HG02885 (cell line): ENCODE measurements around the gene SPARCL1.
"Not testable (repeated sequence)": the region's sequence is repeated elsewhere in the genome, so short reads cannot be mapped to it uniquely, and the experiment has no call there.

Experiments used
- ATAC-seq: cut with Tn5 transposase; IDR thresholded peaks from one replicate; pipeline ENCODE4 v1.9.1; 2021; ENCODE audit warnings: mild to moderate bottlenecking; ENCODE audit not compliant: unreplicated experiment, poor library complexity

The SPARCL1 gene

DNA sequence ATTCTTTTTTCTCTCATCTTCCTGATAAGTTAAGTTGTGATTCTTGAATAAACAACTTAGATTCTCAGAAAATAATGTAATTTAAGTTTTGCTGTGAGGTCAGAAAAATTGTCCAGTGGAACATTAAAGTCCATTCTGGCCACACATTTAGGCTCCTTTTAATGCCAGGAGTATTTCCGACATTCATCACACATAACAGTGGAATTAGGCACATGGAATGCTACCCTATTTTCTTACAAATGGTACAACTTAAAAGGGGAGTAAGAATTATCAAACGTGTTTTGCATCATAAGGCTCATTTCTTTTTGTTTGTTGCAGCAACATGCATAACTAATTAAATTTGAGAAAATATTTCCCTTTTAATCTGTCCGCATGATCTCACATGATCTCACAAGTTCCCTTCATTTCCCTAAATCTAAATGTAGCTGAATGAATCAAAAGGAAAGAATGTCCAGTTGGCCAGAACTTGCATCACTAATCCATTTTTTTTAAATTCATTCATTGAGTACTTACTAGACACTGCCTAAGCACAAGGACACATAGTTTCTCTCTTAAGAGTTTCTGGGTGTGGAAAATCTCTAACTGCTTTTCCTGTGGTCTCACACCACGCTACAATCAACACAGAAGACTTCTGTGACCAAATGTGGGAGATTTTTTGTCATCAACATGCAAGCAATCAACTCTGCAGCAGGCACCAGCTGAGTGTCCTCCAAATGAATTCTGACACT is 22.0 kb downstream of the SPARCL1 start:
- no peak for ATAC-seq

DNA sequence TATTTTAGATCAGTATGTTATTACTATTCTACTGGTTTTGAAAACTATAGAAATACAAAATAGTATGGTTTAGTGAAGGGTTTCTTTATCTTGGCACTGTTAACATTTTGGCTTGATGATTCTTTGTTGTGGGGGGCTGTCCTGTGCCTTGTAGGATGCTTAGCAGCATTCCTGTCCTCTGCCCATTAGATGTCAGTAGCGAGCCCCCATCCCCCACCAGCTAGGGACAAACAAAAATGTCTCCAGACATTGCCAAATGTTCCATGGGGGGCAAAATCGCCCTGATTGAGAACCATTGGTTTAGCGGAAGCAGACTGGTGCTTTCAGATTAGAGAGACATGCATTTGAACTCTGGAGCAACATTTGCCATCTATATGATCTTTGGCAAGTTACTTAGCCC is 23.3 kb downstream of the SPARCL1 start:
- ATAC-seq = no peak

DNA sequence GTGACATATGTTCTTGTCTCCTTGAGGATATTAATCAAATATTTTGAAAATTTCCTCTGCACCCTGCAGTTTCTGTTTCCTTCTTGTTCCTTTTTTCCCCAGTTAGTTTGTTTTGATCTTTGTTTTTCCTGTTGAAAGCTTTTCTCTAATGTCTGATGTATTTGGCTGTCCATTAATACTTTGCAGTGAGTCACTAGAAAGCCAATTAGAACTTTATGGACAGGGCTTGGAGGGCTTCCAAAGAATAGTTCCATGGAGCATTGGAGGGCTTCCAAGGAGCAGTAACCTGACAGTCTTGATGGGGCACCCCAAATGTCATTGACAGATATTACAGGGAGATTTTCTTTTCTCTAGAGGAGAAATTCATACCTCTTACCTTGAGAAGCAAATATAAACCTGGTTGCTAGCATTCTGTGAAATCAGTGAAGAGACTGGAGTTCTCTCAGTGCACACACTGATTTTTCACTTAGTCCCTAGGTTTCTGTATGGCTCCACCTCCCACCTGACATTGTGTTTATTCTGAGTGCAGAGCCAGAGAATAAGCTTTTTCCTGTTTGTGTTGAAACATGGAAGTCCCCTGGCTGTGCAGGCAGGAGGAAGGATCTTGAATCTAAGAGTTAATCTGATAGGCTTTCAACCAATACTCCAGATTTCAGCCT is 26.5 kb downstream of the SPARCL1 start:
- ATAC-seq = no peak

DNA sequence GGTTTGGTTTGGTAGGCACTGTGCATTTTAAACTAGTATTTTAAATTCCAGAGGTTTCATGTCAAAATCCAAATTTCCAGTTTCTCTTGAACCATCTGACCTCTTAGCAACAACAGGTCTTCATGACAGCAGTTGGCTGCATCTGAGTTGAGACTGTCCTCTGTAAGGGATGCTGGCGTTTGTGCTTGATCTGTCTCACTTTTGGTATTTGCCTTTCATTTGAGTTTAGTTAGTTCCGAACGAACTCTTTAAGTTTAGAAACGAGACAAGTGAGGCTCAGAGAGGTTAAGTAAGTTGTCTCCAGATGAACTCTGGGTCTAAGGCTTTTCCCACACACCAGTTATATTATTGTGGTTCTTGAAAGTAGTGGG is 29.1 kb downstream of the SPARCL1 start:
- ATAC-seq = peak; percentile 63

DNA sequence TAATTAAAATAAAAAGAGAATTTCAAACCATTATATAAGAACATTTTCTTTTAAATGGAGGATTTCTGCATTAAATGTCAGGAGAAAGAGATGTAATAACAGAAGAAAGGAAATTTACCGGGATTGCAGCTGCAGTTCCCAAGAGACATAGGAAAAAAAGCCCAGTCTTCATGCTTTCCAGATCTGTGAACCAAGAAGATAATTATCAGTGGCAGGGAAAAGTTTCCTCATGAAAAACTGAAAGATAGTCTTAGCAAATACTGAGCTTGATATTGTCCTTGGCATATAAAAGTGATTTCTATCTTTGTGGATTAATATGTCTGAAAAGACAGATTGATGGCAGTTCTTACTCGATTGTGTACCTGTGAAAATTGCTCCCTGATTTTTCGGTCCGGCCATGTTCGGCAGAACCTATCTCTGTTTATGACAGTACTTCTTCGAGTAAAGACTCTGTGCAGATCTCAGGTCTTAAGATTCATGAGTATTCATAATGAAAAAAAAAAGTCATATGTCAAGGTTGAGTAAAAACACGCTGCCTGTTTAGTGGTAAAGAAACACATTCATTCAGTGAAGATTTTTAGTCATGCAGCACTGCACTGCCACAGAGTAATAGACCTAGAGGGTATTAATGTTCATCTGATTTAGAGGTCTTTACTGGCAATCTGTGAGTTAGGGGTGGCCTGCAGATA is 29.6 kb downstream of the SPARCL1 start:
- peak; percentile 88 for ATAC-seq

DNA sequence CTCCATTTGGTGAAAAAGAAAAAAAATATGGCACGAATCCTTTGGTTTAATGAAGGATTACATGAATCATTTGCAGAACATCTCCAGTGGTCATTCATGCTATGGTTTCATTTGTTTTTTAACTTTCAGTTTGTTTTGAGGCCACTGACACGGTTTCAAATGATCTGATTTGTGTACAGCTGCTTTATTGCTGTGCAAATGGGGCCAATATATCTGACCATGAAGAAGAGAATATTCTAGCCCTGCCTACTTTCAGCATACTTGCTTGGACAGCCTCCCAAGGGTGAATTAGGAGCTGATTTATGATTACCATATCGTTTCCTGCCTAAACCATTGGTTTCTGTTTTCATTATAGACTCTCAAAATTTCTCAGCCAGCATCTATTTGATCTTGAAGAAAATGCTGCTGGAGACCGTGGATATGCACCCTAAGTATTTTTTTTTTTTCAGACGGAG is 30.7 kb downstream of the SPARCL1 start:
- peak; percentile 57 for ATAC-seq

DNA sequence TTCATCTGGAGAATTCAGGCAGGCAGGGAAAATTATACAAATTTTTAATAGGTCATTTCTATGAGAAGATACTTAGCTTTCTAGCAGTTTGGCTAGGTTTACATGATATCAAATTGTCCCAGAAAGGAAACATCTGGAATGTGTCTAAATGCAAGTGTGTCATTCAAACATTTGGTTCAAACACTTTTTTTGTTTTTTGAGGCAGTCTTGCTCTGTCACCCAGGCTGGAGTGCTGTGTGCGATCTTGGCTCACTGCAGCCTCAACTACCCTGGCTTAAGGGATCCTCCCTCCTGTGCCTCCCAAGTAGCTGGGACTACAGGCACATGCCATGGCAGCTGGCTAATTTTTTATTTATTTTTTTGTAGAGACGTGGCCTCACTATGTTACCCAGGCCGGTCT is 31.6 kb downstream of the SPARCL1 start:
- ATAC-seq = no peak

DNA sequence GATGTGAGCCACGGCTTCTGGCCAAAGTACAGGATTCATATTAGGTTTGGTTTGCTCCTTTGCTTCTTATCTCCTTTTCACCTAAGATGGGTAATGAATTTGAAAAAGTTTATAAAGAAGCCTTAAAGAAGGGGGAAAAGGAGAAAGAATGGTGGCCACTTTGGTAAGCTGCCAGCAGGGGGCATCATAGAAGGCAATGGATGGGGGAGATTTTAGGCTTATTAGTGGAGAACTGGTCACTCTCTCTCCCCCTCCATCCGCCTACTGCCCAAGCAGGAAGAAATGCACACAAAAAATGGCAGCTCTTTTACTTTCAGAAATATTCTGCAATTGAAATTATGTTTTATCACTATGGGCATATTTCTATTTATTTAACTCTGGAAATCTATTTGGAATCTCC is 32.0 kb downstream of the SPARCL1 start:
- no peak for ATAC-seq

DNA sequence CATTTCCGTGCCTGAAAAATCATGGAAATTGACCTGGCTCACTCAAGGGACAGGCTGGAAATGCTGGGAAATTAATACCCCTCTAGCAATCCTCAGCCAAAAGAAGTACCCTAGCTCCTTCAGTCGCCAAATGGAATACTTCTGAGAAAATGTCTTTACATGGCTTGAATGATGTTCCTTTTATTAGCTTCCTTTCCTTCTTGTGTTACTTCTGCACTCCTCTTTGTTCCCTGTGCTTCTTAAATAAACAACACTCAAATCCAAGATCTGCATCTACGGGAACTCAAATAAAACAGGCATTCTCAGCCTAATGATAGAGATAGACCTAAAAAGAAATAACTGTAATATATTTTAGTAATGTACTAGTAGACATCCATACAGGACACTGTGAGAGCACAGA is 36.1 kb downstream of the SPARCL1 start:
- ATAC-seq = no peak

DNA sequence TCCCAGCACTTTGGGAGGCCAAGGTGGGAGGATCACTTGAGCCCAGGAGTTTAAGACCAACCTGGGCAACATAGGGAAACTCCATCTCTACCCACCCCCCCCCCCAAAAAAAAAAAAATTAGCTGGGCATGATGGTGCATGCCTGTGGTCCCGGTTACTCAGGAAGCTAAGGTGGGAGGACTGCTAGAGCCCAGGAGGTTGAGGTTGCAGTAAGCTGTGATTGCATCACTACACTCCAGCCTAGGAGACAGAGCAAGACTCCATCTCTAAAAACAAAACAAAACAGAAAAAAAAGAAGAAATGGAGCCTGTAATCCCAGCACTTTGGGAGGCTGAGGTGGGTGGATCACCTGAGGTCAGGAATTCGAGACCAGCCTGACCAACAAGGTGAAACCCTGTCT is 37.3 kb downstream of the SPARCL1 start:
- ATAC-seq = not testable (repeated sequence)

DNA sequence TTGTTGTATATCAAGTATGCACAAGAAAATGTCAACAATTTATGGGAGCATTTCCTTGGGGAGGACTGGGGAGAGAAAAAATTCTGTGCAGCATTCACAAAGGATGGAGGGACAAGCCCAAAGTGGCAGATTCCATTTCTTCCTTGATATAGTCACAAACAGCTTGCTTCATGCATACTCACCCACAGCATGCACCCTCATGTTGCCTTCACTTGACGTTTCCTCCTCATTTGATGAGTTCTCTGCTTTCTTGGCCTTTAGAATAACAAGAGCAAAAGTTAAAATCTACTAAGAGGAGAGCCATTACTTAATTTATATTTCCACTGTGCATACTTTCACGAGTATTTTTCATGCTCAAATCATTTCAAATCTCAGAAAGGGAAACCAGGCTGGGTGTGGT is 37.7 kb downstream of the SPARCL1 start:
- no peak for ATAC-seq

DNA sequence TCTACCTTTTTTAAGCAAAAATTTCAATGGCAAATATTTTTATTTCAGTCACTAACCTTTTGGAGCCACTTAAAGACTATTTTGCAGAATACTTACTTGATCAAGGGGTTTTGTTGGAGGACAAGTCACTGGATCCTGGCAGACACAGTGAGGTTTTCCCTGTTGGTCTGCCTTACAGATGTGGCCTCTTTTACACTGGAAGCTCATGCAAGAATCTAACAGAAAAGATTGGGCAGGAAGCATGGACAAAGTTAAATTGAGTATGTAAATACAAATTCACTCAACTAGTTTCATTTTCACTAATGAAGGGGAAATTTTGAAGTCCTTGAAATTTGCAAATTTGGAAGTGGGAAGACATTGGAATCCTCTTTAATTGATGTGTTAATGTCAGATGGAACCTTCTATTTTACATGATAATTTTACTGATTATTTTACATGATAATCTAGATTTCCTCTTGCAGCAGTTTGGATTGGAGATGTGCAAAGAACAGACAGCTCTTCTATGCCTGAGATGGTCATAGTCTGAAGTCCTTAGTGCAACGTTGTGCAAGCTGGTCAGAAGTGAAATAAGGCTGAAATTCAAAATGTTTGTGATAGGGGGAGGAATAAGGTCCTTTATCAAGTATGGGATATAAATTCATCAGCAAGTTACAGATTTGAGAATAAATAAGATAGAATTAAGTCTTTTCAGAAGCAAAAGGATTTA is 38.4 kb downstream of the SPARCL1 start:
- no peak for ATAC-seq

DNA sequence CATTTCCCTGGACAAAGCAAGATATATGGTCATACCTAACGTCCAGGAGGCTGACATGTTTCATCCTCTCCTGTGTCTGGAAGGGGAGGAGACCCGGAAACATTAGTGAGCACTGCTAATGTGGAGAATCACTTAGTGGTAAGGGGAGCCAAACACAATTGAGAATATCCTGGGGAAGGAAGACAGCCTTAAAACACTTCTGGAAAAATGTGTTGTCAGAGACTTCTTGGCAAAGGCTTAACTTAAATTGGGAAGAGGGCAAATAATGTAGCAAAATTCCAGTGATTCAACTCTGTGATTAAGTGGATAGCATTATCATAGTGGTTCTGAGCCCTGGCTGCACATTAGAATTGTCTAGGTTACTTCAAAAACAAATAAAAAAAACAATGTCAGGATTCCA is 39.5 kb downstream of the SPARCL1 start:
- no peak for ATAC-seq

DNA sequence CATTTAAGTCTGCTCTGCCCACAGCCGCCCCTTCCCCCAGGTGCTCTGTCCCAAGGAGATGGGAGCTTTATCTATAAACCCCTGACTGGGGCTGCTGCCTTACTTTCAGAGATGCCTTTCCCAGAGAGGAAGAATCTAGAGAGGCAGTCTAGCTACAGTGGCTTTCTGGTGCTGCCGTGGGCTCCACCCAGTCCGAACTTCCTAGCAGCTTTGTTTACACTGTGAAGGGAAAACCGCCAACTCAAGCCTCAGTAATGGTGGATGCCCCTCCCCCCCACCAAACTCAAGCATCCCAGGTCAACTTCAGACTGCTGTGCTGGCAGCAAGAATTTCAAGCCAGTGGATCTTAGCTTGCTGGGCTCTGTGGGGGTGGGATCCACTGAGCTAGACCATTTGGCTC is 40.5 kb downstream of the SPARCL1 start:
- ATAC-seq = not testable (repeated sequence)

DNA sequence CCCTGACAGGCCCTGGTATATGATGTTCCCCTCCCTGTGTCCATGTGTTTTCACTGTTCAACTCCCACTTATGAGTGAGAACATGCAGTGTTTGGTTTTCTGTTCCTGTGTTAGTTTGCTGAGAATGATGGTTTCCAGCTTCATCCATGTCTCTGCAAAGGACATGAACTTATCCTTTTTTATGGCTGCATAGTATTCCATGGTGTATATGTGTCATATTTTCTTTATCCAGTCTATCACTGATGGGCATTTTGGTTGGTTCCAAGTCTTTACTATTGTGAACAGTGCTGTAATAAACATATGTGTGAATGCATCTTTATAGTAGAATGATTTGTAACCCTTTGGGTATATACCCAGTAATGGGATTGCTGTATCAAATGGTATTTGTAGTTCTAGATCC is 45.9 kb downstream of the SPARCL1 start:
- ATAC-seq = not testable (repeated sequence)

DNA sequence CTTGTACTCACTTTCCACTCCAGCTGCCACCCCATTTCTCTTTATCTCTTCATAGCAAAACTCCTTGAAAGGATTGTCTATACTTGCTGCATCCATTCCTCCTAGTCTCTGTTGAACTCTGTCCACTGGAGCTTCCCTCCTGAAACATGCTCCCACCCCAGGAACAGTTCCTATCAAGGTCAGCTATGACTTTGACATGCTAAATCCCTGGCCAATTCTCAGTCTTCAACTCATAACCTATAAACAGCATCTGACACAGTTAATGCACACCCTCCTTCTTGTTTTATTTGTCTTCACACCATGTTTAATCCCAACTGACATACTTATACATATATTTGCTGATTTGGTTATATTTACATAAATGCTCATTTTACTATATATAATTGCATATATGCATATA is 47.8 kb downstream of the SPARCL1 start:
- no peak for ATAC-seq

DNA sequence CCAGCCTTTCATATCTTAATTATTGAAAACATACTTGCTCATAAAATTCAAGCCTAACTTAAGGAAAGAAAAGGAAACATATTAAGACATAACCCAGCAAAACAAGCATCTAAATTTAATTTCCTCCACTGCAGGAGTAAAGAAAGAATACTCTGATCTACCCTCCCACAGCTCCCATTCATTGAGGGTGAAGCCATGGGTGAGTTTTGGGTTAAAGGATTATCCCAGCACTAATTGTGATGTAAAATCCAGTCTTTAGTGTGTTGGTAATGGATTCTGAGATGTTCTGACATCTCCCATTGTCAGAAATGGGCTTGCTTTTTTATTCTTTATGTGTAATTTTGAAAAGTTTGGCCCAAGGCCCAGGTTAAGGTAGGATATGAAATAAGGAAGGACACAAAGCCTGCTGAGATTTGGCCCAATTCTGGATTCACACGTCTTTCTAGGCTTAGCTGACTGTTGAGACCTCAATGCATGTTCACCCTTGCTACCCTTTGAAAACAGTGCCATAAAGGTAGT is 50.4 kb downstream of the SPARCL1 start:
- ATAC-seq = no peak

DNA sequence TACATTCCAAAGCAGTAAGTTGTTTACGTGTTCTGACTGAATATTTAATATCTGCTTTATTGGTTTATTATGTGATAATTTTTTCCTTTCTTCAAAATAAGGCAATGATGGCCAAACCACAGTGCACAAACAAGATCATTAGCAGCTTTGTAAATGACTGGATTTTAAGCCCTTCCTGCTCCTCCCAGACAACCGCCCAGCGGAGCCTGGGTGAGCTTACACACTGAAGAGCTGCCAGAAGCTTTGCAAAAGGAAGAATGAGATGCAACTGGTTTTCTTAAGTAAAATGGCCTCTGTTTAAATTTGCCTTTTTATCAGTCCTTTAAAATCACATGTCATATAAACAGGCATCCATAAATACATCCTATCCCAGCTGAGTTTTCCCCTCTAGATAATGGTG is 52.2 kb downstream of the SPARCL1 start:
- ATAC-seq = no peak

DNA sequence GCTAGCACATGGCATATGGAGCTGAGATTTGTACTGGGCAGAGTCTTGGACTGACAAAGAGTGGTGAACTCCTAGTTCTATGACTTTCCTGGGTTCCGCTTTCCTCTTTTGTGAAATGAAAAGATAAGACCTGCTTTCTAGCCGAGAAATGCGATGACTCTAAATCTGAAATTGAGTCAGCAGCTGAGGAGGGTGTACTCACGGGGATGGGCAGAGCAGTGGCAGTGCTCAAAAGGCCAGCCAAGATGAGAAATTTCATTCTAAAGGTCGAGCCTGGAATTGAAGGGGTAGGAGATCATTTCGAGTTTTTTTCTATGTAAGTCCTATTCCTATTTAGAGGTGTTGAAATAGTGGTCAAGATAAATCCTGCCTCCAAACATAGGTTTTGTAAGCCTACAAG is 59.8 kb downstream of the SPARCL1 start:
- ATAC-seq = no peak

DNA sequence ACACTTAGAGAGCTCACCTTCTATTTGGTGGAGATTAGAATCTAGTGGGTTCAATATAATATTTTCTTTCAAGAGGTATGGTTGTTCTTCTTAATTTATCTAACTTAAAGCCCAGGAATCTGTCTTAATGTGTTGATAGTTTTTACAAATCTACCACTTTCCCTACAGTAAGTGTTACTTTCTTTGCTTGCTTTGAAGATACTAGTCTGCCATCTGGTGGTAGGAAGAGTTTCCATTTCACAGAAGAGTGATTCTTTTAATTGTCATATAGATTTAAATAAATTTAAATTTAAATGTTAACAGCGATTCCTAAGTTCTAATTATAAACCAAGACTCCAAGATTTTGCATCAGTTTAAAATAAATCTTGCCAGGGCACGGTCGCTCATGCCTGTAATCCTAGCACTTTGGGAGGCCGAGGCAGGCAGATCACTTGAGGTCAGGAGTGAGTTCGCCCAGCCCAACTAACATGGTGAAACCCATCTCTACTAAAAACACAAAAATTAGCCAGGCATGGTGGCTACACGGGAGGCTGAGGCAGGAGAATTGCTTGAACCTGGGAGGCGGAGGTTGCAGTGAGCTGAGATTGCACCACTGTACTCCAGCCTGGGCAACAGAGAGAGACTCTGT is 63.3 kb downstream of the SPARCL1 start:
- peak; percentile 66 for ATAC-seq
